Measurements from ENCODE around the gene PHAF1.

Gene PHAF1

DNA sequence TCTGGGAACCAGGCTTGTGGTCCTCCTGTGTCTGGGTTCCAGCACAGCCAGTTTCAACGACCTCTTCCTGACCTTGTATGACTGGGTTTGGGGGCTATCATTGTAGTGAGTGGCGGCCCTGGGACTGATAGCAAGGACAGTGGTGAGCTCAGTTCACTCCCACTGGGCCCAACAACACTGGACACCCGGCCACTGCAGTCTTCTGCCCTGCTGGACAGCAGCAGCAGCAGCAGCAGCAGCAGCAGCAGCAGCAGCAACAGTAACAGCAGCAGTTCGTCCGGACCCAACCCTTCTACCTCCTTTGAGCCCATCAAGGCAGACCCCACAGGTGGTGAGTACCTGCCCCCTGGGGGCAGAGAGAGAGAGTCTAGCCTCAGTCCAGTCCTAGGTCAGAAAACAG, 85.9 kb downstream of the PHAF1 start:
- DNase-seq (ENCODE audit: low read depth in 2 of 2): no peak

GRCh38 chr16:67196881-67197280, 87.1 kb downstream of the PHAF1 start:
- no peak for DNase-seq (ENCODE audit: low read depth in 2 of 2)

GRCh38 chr16:67197704-67198103, 88.0 kb downstream of the PHAF1 start:
- no peak for DNase-seq (ENCODE audit: low read depth in 2 of 2)

All from stimulated activated CD8-positive, alpha-beta memory T cell treated with anti-CD3 and anti-CD28 coated beads, Interleukin-15, amount 100 ng/mL, for 48 hours (primary cell).